Natural killer cell (primary cell): ENCODE measurements around the gene SH2D5. TPM values are rescaled to one million over a fixed set of nuclear protein-coding genes. Genes with fewer than 3 reads are reported as not detected.

ENCODE experiments used
- ATAC-seq, 3 donors: fragments of 150-1000 bp in 2 of 3; fragments of 200-7000 bp in 1 of 3; cut with Tn5 transposase; 1 replicate in 1 of 3; 2 replicates in 2 of 3; pipeline ENCODE4 v1.10.0; 2021; ENCODE audit warnings: mild to moderate bottlenecking in 2 of 3, moderate library complexity in 2 of 3
- DNase-seq, 2 donors: peaks; one replicate each; pipeline versions ENCODE4 v3.0.0 to v3.0.0-alpha.2; 2013 to 2021; ENCODE audit warnings: mixed read lengths in 1 of 2
- H3K27ac ChIP-seq: one replicate; pipeline ENCODE4 v1.5.1; 2013; ENCODE audit warnings: mild to moderate bottlenecking, low read length
- H3K27me3 ChIP-seq: one replicate; pipeline ENCODE4 v1.6.1; 2013; ENCODE audit warnings: low read length; ENCODE audit not compliant: control insufficient read depth, insufficient read depth
- H3K36me3 ChIP-seq: one replicate; pipeline ENCODE4 v1.6.1; 2013; ENCODE audit warnings: low read length; ENCODE audit not compliant: control insufficient read depth, insufficient read depth
- H3K4me1 ChIP-seq: one replicate; pipeline ENCODE4 v1.6.1; 2013; ENCODE audit warnings: low read length; ENCODE audit not compliant: control insufficient read depth, insufficient read depth
- H3K4me3 ChIP-seq: one replicate; pipeline ENCODE4 v1.5.1; 2013; ENCODE audit warnings: low read length
- H3K9me3 ChIP-seq: one replicate; pipeline ENCODE4 v1.6.1; 2013; ENCODE audit warnings: low read length; ENCODE audit not compliant: control insufficient read depth, insufficient read depth
- H3K27ac Mint-ChIP-seq, 2 donors: one replicate each; pipeline ENCODE4 v1.8.0; 2022; ENCODE audit warnings: mild to moderate bottlenecking in 2 of 2, mixed read lengths in 2 of 2, moderate library complexity in 1 of 2
- H3K27me3 Mint-ChIP-seq, 2 donors: one replicate each; pipeline ENCODE4 v1.8.0; 2022; ENCODE audit warnings: low read depth in 2 of 2, mixed read lengths in 2 of 2
- H3K36me3 Mint-ChIP-seq: one replicate; pipeline ENCODE4 v1.8.0; 2022; ENCODE audit warnings: mixed read lengths
- H3K4me1 Mint-ChIP-seq, 2 donors: one replicate each; pipeline ENCODE4 v1.8.0; 2022; ENCODE audit warnings: mixed read lengths in 2 of 2
- H3K4me3 Mint-ChIP-seq: one replicate; pipeline ENCODE4 v1.8.0; 2022; ENCODE audit warnings: mild to moderate bottlenecking, moderate library complexity, mixed read lengths
- H3K9me3 Mint-ChIP-seq, 2 donors: one replicate each; pipeline ENCODE4 v1.8.0; 2022; ENCODE audit warnings: mixed read lengths in 2 of 2
- WGBS: methylation state at CpG from one replicate; pipeline ENCODE4 v1.1.7; 2013; ENCODE audit warnings: missing lambda C conversion rate; ENCODE audit not compliant: insufficient coverage; 5-methylcytosine and 5-hydroxymethylcytosine counted together
- intact Hi-C: fragments of 100-400 bp; cut with micrococcal nuclease; formaldehyde crosslinking; loops from one replicate; pipeline ENCODE4 v1.14.2; 2022
- total RNA-seq, 4 donors: library from RNA; stranded (reverse); fragments of 120-200 nt in 1 of 4; gene quantifications; one replicate each; pipeline versions ENCODE4 v1.2.3 to v1.2.4, GENCODE V29; 2013 to 2022
- TF ChIP-seq, protein P1 (sequence below): fragments of 200-600 bp; IDR thresholded peaks from one replicate; pipeline ENCODE4 v1.8.0; 2022; ENCODE audit warnings: antibody characterized with exemption

SH2D5 gene
- total RNA-seq, 3 donors from 2014 or later (not counting 1 experiment from before 2014, with no cell fraction given), result not detected

- TF ChIP-seq, protein P1, sequence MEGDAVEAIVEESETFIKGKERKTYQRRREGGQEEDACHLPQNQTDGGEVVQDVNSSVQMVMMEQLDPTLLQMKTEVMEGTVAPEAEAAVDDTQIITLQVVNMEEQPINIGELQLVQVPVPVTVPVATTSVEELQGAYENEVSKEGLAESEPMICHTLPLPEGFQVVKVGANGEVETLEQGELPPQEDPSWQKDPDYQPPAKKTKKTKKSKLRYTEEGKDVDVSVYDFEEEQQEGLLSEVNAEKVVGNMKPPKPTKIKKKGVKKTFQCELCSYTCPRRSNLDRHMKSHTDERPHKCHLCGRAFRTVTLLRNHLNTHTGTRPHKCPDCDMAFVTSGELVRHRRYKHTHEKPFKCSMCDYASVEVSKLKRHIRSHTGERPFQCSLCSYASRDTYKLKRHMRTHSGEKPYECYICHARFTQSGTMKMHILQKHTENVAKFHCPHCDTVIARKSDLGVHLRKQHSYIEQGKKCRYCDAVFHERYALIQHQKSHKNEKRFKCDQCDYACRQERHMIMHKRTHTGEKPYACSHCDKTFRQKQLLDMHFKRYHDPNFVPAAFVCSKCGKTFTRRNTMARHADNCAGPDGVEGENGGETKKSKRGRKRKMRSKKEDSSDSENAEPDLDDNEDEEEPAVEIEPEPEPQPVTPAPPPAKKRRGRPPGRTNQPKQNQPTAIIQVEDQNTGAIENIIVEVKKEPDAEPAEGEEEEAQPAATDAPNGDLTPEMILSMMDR, result no peak
- ATAC-seq, result no peak
- Mint-ChIP-seq H3K4me3 (no peak overlapping the region), H3K27ac (peak overlapping the region; percentile 3 to 60), H3K27me3 (no peaks in the 10 kb centered on the region), H3K4me1 (peaks cover 8 to 12% of the 10 kb centered on the region in 2 donors), H3K9me3 (no peaks in the 10 kb centered on the region), H3K36me3 (peaks cover 24% of the 10 kb centered on the region)
- Histone ChIP-seq H3K27ac (no peak overlapping the region), H3K4me3 (no peak overlapping the region), H3K9me3 (no peaks in the 10 kb centered on the region), H3K4me1 (no peaks in the 10 kb centered on the region), H3K36me3 (peaks cover 57% of the 10 kb centered on the region), H3K27me3 (no peaks in the 10 kb centered on the region)
- WGBS, result 100% methylated on average over 1 of the region's 3 CpGs
- intact Hi-C loops, result no loop called here
- DNase-seq, result no peak
Observed at GRCh38 chr1:20753589-20753988, 21.1 kb upstream of the SH2D5 start.

GRCh38 chr1:20751462-20751990, 19.0 kb upstream of the SH2D5 start:
- no peak overlapping the region for H3K27ac Mint-ChIP-seq
- Histone ChIP-seq H3K4me1 (no peaks in the 10 kb centered on the region), H3K27me3 (no peaks in the 10 kb centered on the region), H3K4me3 (no peak overlapping the region), H3K9me3 (no peaks in the 10 kb centered on the region), H3K27ac (no peak overlapping the region), H3K36me3 (peaks cover 65% of the 10 kb centered on the region)
- peaks cover 21% of the 10 kb centered on the region for H3K36me3 Mint-ChIP-seq
- intact Hi-C loops, result no loop called here
- 96% methylated on average over 1 of the region's 3 CpGs for WGBS
- TF ChIP-seq, protein P1, result no peak
- peaks cover 8 to 12% of the 10 kb centered on the region in 2 donors for H3K4me1 Mint-ChIP-seq
- no peak overlapping the region for H3K4me3 Mint-ChIP-seq
- no peak for DNase-seq
- no peak for ATAC-seq
- H3K9me3 Mint-ChIP-seq, result no peaks in the 10 kb centered on the region
- no peaks in the 10 kb centered on the region for H3K27me3 Mint-ChIP-seq

DNA sequence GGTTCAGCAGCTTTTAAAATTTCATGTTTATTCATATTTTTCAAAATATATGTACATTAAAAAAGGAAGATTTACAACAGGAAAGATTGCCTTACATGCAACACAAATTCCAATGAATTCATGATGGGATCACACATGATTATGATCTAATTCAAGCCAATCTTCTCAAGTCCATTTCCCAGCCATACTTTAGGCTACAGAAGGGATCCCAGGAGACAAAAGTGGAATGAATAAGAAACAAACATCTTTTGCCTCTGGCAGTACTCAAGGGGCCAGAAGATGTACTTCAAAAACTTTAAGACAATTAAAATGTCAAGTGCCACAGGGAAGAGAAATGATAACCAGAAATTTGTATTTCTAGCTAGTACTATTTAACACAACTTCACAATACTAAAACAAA, 10.2 kb upstream of the SH2D5 start:
- no peaks in the 10 kb centered on the region for H3K9me3 Mint-ChIP-seq
- no peaks in the 10 kb centered on the region for H3K36me3 Mint-ChIP-seq

More for the DNA sequence above, 10.2 kb upstream of the SH2D5 start:
- Mint-ChIP-seq H3K4me3 (no peak overlapping the region), H3K27ac (peak overlapping the region in 1 of 2 donors; percentile 41), H3K27me3 (no peaks in the 10 kb centered on the region), H3K4me1 (no peaks in the 10 kb centered on the region)
- Histone ChIP-seq H3K36me3 (peaks cover 66% of the 10 kb centered on the region), H3K4me3 (no peak overlapping the region), H3K4me1 (no peaks in the 10 kb centered on the region), H3K27me3 (no peaks in the 10 kb centered on the region), H3K27ac (no peak overlapping the region), H3K9me3 (no peaks in the 10 kb centered on the region)
- intact Hi-C loops, result no loop called here
- no peak for ATAC-seq
- DNase-seq, result no peak
- TF ChIP-seq, protein P1, result no peak
